ENCODE results near the gene LMF1.

- TF ChIP-seq POLR2A (IDR thresholded peaks at IDR 0.05), result no peak
- no peak for TF ChIP-seq CTCF (IDR thresholded peaks at IDR 0.05)
These were observed 125.4 kb downstream of the LMF1 start for GRCh38 chr16:845351-845745.
